Activated naive CD4-positive, alpha-beta T cell (primary cell): ENCODE data around the gene DENND4C.
A peak's percentile ranks its signal among the peaks of the same experiment; 100 is the strongest.
"Not testable (repeated sequence)": the region's sequence is repeated elsewhere in the genome, so short reads cannot be mapped to it uniquely, and the experiment has no call there.

ENCODE experiments used
- DNase-seq, 4 experiments: peaks; one replicate each; lab custom pipeline; 2025; lab: John Stamatoyannopoulos, UW

The DENND4C gene

GRCh38 chr9:19375538-19375937 lies 145.0 kb downstream of the DENND4C start:
- no peak for DNase-seq

- no peak for DNase-seq
These were observed 146.4 kb downstream of the DENND4C start for GRCh38 chr9:19376931-19377330.

GRCh38 chr9:19378164-19378563 lies 147.7 kb downstream of the DENND4C start:
- no peak for DNase-seq

GRCh38 chr9:19378647-19379046 lies 148.2 kb downstream of the DENND4C start:
- DNase-seq, result no peak

GRCh38 chr9:19379283-19379682 lies 148.8 kb downstream of the DENND4C start:
- no peak for DNase-seq

- peak; percentile 54 to 61 (median 60) for DNase-seq
These were observed 149.2 kb downstream of the DENND4C start for GRCh38 chr9:19379697-19380046.

GRCh38 chr9:19380826-19381075 lies 150.3 kb downstream of the DENND4C start:
- no peak for DNase-seq

- DNase-seq, result no peak
These were observed 151.2 kb downstream of the DENND4C start for GRCh38 chr9:19381656-19382055.

GRCh38 chr9:19385212-19385611 lies 154.7 kb downstream of the DENND4C start:
- not testable (repeated sequence) for DNase-seq

- no peak for DNase-seq
These were observed 155.5 kb downstream of the DENND4C start for GRCh38 chr9:19385786-19386501.

GRCh38 chr9:19386502-19387044 lies 156.1 kb downstream of the DENND4C start:
- no peak for DNase-seq

GRCh38 chr9:19387317-19387716 lies 156.8 kb downstream of the DENND4C start:
- no peak for DNase-seq

- not testable (repeated sequence) for DNase-seq
These were observed 159.0 kb downstream of the DENND4C start for GRCh38 chr9:19389539-19389938.

GRCh38 chr9:19397845-19398244 lies 167.4 kb downstream of the DENND4C start:
- no peak for DNase-seq

- DNase-seq, result not testable (repeated sequence)
These were observed 172.7 kb downstream of the DENND4C start for GRCh38 chr9:19403231-19403630.

GRCh38 chr9:19404283-19405075 lies 174.0 kb downstream of the DENND4C start:
- DNase-seq, result no peak

GRCh38 chr9:19405771-19406170 lies 175.3 kb downstream of the DENND4C start:
- no peak for DNase-seq

GRCh38 chr9:19408316-19408692 lies 177.8 kb downstream of the DENND4C start:
- peak in 1 of 4 experiments; percentile 19 for DNase-seq

GRCh38 chr9:19408693-19409400 lies 178.4 kb downstream of the DENND4C start, which contains the start of gene ACER2:
TSS of gene ACER2 (plus strand) at chr9:19409009. CDS start at chr9:19409085, 76 bp downstream.
- DNase-seq, result peak; percentile 70 to 98 (median 88)

- DNase-seq, result no peak
These were observed 179.1 kb downstream of the DENND4C start for GRCh38 chr9:19409401-19410194.

- DNase-seq, result no peak
These were observed 179.7 kb downstream of the DENND4C start for GRCh38 chr9:19410195-19410503.

GRCh38 chr9:19410594-19410993 lies 180.1 kb downstream of the DENND4C start:
- no peak for DNase-seq
